Ascending aorta (tissue), 2 donors: ENCODE data around the gene CCDC136. TPM values are rescaled to one million over a fixed set of nuclear protein-coding genes. Genes with fewer than 3 reads are reported as not detected.

ENCODE experiments used
- DNase-seq, 2 donors: peaks; one replicate each; pipeline ENCODE4 v3.0.0-alpha.2; 2019; ENCODE audit warnings: low spot score in 2 of 2
- H3K27ac ChIP-seq, 2 donors: fragments of 200-600 bp; sonication (generic); one replicate each; pipeline ENCODE4 v1.5.1; 2016 to 2017; ENCODE audit warnings: mild to moderate bottlenecking in 1 of 2
- H3K27me3 ChIP-seq: fragments of 200-600 bp; sonication (generic); one replicate; pipeline ENCODE4 v1.5.1; 2017
- H3K36me3 ChIP-seq, 2 donors: fragments of 200-600 bp; sonication (generic); one replicate each; pipeline ENCODE4 v1.5.1; 2016
- H3K4me1 ChIP-seq, 2 donors: fragments of 200-600 bp; sonication (generic); one replicate each; pipeline ENCODE4 v1.5.1; 2016 to 2017; ENCODE audit warnings: mild to moderate bottlenecking in 1 of 2
- H3K4me3 ChIP-seq, 2 donors: fragments of 200-600 bp; sonication (generic); one replicate each; pipeline ENCODE4 v1.5.1; 2016 to 2017; ENCODE audit warnings: mild to moderate bottlenecking in 1 of 2
- H3K9me3 ChIP-seq, 2 donors: fragments of 200-600 bp; sonication (generic); one replicate each; pipeline ENCODE4 v1.5.1; 2016
- CTCF ChIP-seq, 3 experiments: fragments of 200-600 bp in 2 of 3; fragments of 450-650 bp in 1 of 3; sonication (generic) in 2 of 3; IDR thresholded peaks; one replicate each; pipeline ENCODE4 v1.5.1; 2016 to 2019; ENCODE audit warnings: antibody characterized with exemption in 3 of 3, mild to moderate bottlenecking in 1 of 3, moderate library complexity in 1 of 3
- intact Hi-C: fragments of 100-400 bp; cut with DNase I; formaldehyde crosslinking; loops from one replicate; pipeline ENCODE4 v1.15.1; 2023
- total RNA-seq: library from RNA; depleted of rRNA; stranded (reverse); fragments of >200 nt; gene quantifications from one replicate; pipeline ENCODE4 v1.1.0, GENCODE V29; 2016

Gene CCDC136
- total RNA-seq, 1 donor from 2014 or later: 0.64 TPM

- Histone ChIP-seq H3K4me3 (no peak overlapping the region), H3K27me3 (no peaks in the 10 kb centered on the region), H3K4me1 (peaks cover 7 to 12% of the 10 kb centered on the region in 2 donors), H3K9me3 (no peaks in the 10 kb centered on the region), H3K36me3 (no peaks in the 10 kb centered on the region), H3K27ac (no peak overlapping the region)
- intact Hi-C loops: loop anchor here (5.0 kb wide), 2 partner anchors 37 to 68 kb away; partner anchors contain the start of gene ATP6V1F
- no peak for DNase-seq
- no peak for TF ChIP-seq CTCF (IDR thresholded peaks at IDR 0.05)
Measured at GRCh38 chr7:128794020-128794419, 2.3 kb downstream of the CCDC136 start.

- Histone ChIP-seq H3K27ac (no peak overlapping the region), H3K27me3 (no peaks in the 10 kb centered on the region), H3K4me3 (no peak overlapping the region), H3K4me1 (peaks cover 7 to 12% of the 10 kb centered on the region in 2 donors), H3K9me3 (no peaks in the 10 kb centered on the region), H3K36me3 (no peaks in the 10 kb centered on the region)
- intact Hi-C loops: loop anchor here (5.0 kb wide), 2 partner anchors 37 to 68 kb away; partner anchors contain the start of gene ATP6V1F
- no peak for TF ChIP-seq CTCF (IDR thresholded peaks at IDR 0.05)
- no peak for DNase-seq
Measured at GRCh38 chr7:128794436-128794835, 2.7 kb downstream of the CCDC136 start.

- DNase-seq: no peak
- H3K36me3 ChIP-seq: no peaks in the 10 kb centered on the region
- intact Hi-C loops: no loop called here
Measured at GRCh38 chr7:128795129-128795528, 3.4 kb downstream of the CCDC136 start.

GRCh38 chr7:128796327-128796726 lies 4.6 kb downstream of the CCDC136 start:
- no peak overlapping the region for H3K4me3 ChIP-seq
- no peaks in the 10 kb centered on the region for H3K9me3 ChIP-seq
- H3K27ac ChIP-seq: no peak overlapping the region
- peaks cover 3 to 12% of the 10 kb centered on the region in 2 donors for H3K4me1 ChIP-seq
- no peaks in the 10 kb centered on the region for H3K36me3 ChIP-seq
- DNase-seq: no peak
- no peaks in the 10 kb centered on the region for H3K27me3 ChIP-seq
- intact Hi-C loops: no loop called here
- no peak for TF ChIP-seq CTCF (IDR thresholded peaks at IDR 0.05)

More at GRCh38 chr7:128795129-128795528, 3.4 kb downstream of the CCDC136 start:
- H3K4me3 ChIP-seq: no peak overlapping the region
- no peaks in the 10 kb centered on the region for H3K27me3 ChIP-seq
- H3K9me3 ChIP-seq: no peaks in the 10 kb centered on the region
- no peak overlapping the region for H3K27ac ChIP-seq
- H3K4me1 ChIP-seq: peaks cover 7 to 12% of the 10 kb centered on the region in 2 donors
- no peak for TF ChIP-seq CTCF (IDR thresholded peaks at IDR 0.05)

- intact Hi-C loops: no loop called here
- no peaks in the 10 kb centered on the region for H3K4me1 ChIP-seq
- no peaks in the 10 kb centered on the region for H3K36me3 ChIP-seq
- no peaks in the 10 kb centered on the region for H3K27me3 ChIP-seq
- DNase-seq: no peak
- H3K4me3 ChIP-seq: no peak overlapping the region
- H3K9me3 ChIP-seq: no peaks in the 10 kb centered on the region
- H3K27ac ChIP-seq: no peak overlapping the region
- TF ChIP-seq CTCF (IDR thresholded peaks at IDR 0.05): no peak
Measured at GRCh38 chr7:128799451-128799850, 7.7 kb downstream of the CCDC136 start.

- Histone ChIP-seq H3K27ac (no peak overlapping the region), H3K4me1 (no peaks in the 10 kb centered on the region), H3K27me3 (no peaks in the 10 kb centered on the region), H3K9me3 (no peaks in the 10 kb centered on the region), H3K4me3 (no peak overlapping the region), H3K36me3 (no peaks in the 10 kb centered on the region)
- intact Hi-C loops: no loop called here
- no peak for DNase-seq
- no peak for TF ChIP-seq CTCF (IDR thresholded peaks at IDR 0.05)
Measured at GRCh38 chr7:128800567-128800966, 8.8 kb downstream of the CCDC136 start.
